Calu3 (cell line): ENCODE results near the gene OMP. TPM values are rescaled to one million over a fixed set of nuclear protein-coding genes. Genes with fewer than 3 reads are reported as not detected.

Experiments used
- BruUV-seq: library from RNA; stranded (reverse); fragments of 400-500 nt; replicated peaks from 2 replicates; lab custom pipeline; 2021; lab: Mats Ljungman, UMichigan
- CTCF ChIA-PET: fragments of 300-600 bp; sonication (Branson Sonifier 250); formaldehyde crosslinking; loops from one replicate; lab custom pipeline; 2022; ENCODE audit warnings: antibody characterized with exemption; lab: Charles Lee
- DNase-seq: peaks from one replicate; pipeline ENCODE4 v3.0.0; 2022
- H3K27ac Mint-ChIP-seq: one replicate; pipeline ENCODE4 v1.8.0; 2022; ENCODE audit warnings: mixed read lengths; ENCODE audit not compliant: unreplicated experiment
- H3K27me3 Mint-ChIP-seq: one replicate; pipeline ENCODE4 v1.8.0; 2022; ENCODE audit warnings: mixed read lengths; ENCODE audit not compliant: unreplicated experiment
- H3K36me3 Mint-ChIP-seq: one replicate; pipeline ENCODE4 v1.8.0; 2022; ENCODE audit warnings: mild to moderate bottlenecking, moderate library complexity, mixed read lengths; ENCODE audit not compliant: insufficient read depth, unreplicated experiment
- H3K4me1 Mint-ChIP-seq: one replicate; pipeline ENCODE4 v1.8.0; 2022; ENCODE audit warnings: mild to moderate bottlenecking, low read depth, mixed read lengths; ENCODE audit not compliant: unreplicated experiment
- H3K4me3 Mint-ChIP-seq: one replicate; pipeline ENCODE4 v1.8.0; 2022; ENCODE audit warnings: mild to moderate bottlenecking, low read depth, moderate library complexity, mixed read lengths; ENCODE audit not compliant: unreplicated experiment
- H3K9me3 Mint-ChIP-seq: one replicate; pipeline ENCODE4 v1.8.0; 2022; ENCODE audit warnings: low read depth, mixed read lengths; ENCODE audit not compliant: unreplicated experiment
- intact Hi-C: fragments of 100-400 bp; cut with micrococcal nuclease; formaldehyde crosslinking; loops from one replicate; pipeline ENCODE4 v1.10.0; 2022; ENCODE audit not compliant: unreplicated experiment
- total RNA-seq: library from RNA; stranded (reverse); gene quantifications from 2 replicates; pipeline ENCODE4 v1.2.3, GENCODE V29; 2022
- TF ChIP-seq, protein P1 (sequence below): fragments of 200-600 bp; IDR thresholded peaks from one replicate; pipeline ENCODE4 v1.8.0; 2022; ENCODE audit warnings: antibody characterized with exemption; ENCODE audit not compliant: unreplicated experiment

Gene OMP
- total RNA-seq, 1 experiment from 2014 or later = 1.1 TPM

DNA sequence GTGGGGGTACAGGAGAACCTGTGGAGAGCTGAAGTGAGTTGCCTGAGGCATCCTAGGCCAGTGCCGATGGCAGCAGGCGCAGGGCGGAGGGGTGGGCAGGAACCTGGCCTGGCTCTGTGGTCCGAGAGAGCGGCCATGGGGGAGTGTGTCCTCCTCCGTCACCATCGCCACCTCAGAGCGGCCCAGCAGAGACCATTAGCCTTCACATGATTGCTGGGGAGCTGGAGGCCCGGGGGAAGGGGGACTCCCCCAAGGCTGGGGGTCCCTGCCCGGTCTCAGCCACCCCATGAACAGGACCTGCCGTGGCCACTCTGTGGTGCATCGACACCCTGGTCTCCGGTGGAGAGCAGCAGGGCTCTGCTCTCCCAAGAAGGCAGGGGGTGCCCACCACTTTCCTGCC lies 4.1 kb downstream of the OMP start:
- CTCF ChIA-PET = interaction anchor here (0.5 to 2.3 kb wide), 7 partner anchors 11 to 386 kb away, joined by 3 to 7 read pairs (median 3); no protein-coding TSS in a partner anchor
- peaks cover 9% of the 10 kb centered on the region for H3K36me3 Mint-ChIP-seq
- no peak overlapping the region for H3K27ac Mint-ChIP-seq
- TF ChIP-seq, protein P1, sequence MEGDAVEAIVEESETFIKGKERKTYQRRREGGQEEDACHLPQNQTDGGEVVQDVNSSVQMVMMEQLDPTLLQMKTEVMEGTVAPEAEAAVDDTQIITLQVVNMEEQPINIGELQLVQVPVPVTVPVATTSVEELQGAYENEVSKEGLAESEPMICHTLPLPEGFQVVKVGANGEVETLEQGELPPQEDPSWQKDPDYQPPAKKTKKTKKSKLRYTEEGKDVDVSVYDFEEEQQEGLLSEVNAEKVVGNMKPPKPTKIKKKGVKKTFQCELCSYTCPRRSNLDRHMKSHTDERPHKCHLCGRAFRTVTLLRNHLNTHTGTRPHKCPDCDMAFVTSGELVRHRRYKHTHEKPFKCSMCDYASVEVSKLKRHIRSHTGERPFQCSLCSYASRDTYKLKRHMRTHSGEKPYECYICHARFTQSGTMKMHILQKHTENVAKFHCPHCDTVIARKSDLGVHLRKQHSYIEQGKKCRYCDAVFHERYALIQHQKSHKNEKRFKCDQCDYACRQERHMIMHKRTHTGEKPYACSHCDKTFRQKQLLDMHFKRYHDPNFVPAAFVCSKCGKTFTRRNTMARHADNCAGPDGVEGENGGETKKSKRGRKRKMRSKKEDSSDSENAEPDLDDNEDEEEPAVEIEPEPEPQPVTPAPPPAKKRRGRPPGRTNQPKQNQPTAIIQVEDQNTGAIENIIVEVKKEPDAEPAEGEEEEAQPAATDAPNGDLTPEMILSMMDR = no peak
- no peaks in the 10 kb centered on the region for H3K27me3 Mint-ChIP-seq
- H3K4me3 Mint-ChIP-seq = no peak overlapping the region
- peaks cover 33% of the 10 kb centered on the region for H3K4me1 Mint-ChIP-seq
- BruUV-seq = no TSS peak
- H3K9me3 Mint-ChIP-seq = no peaks in the 10 kb centered on the region
- intact Hi-C loops = no loop called here
- DNase-seq = no peak

- Mint-ChIP-seq H3K36me3 (peaks cover 9% of the 10 kb centered on the region), H3K27ac (peak overlapping the region; percentile 66), H3K27me3 (no peaks in the 10 kb centered on the region), H3K4me3 (peak overlapping the region; percentile 62), H3K4me1 (peaks cover 33% of the 10 kb centered on the region), H3K9me3 (no peaks in the 10 kb centered on the region)
- no TSS peak for BruUV-seq
- intact Hi-C loops = loop anchor here (1.0 kb wide), 1 partner anchor 61 kb away; no protein-coding TSS in a partner anchor
- CTCF ChIA-PET = interaction anchor here (0.8 to 2.3 kb wide), 10 partner anchors 8 to 81 kb away, joined by 3 to 25 read pairs (median 4); partner anchors contain the start of gene MYO7A
- TF ChIP-seq, protein P1 = no peak
- DNase-seq = peak; percentile 91
Measured at GRCh38 chr11:77107950-77108349, 5.3 kb downstream of the OMP start.

GRCh38 chr11:77108436-77108835 lies 5.8 kb downstream of the OMP start:
- no TSS peak for BruUV-seq
- Mint-ChIP-seq H3K4me1 (peaks cover 33% of the 10 kb centered on the region), H3K27ac (peak overlapping the region; percentile 66), H3K4me3 (peak overlapping the region; percentile 62), H3K9me3 (no peaks in the 10 kb centered on the region), H3K36me3 (peaks cover 5% of the 10 kb centered on the region), H3K27me3 (no peaks in the 10 kb centered on the region)
- TF ChIP-seq, protein P1 = no peak
- no peak for DNase-seq
- intact Hi-C loops = loop anchor here (1.0 kb wide), 1 partner anchor 61 kb away; no protein-coding TSS in a partner anchor
- CTCF ChIA-PET = interaction anchor here (0.8 to 2.3 kb wide), 8 partner anchors 8 to 81 kb away, joined by 3 to 25 read pairs (median 6); partner anchors contain the start of gene MYO7A

DNA sequence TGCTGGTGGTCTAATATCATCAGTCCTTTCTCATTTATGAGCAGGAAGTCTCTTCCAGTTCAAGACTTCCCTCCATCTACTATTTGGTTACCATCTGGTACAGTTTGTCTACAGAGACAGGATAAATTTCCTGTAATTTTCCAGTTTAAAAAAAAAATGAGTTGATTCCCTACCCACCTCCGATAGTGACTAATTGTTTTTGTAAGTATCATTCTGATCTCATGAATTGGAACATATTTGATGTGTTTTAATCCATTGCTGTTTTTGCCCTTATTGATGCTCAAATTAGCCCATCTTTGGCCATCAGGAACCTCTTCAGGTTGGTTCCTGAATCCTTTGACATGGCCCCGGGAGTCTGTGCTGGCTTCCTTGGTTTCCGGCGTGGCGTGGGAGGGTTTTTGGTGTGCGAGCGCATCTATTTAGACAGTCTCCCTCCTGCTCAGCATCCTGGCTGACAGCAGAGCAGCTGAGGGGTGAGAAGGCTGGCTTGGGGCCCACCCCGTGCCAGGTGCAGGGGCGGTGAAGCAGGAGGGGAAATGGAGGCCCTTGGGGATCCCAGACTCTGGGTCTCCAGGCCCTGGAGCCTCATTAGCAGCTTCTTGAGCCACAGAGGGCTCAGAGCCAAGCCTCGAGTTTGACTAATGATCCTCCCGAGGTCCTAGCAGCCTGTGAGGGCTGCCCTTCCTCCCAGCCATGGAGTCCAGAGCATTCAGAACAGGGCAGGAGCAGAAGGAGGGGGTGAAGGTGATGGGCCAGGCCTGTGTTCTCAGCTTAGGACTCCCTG lies 6.8 kb downstream of the OMP start:
- Mint-ChIP-seq H3K9me3 (no peaks in the 10 kb centered on the region), H3K36me3 (peaks cover 4% of the 10 kb centered on the region), H3K4me3 (no peak overlapping the region), H3K4me1 (peaks cover 33% of the 10 kb centered on the region), H3K27ac (no peak overlapping the region), H3K27me3 (no peaks in the 10 kb centered on the region)
- CTCF ChIA-PET = interaction anchor here (2.2 kb wide), 1 partner anchor 19 kb away, joined by 25 read pairs; no protein-coding TSS in a partner anchor
- no TSS peak for BruUV-seq
- intact Hi-C loops = no loop called here
- no peak for DNase-seq
- TF ChIP-seq, protein P1 = no peak
